SIG-M5 treated with dmso at 0.1 percent for 504 hours (cell line): ENCODE results near the gene WDR73.
A peak's percentile ranks its signal among the peaks of the same experiment; 100 is the strongest.
"Not testable (repeated sequence)": the region's sequence is repeated elsewhere in the genome, so short reads cannot be mapped to it uniquely, and the experiment has no call there.

Experiments used
- DNase-seq: peaks from one replicate; lab custom pipeline; 2025; ENCODE audit not compliant: unreplicated experiment; lab: John Stamatoyannopoulos, UW

WDR73 gene

GRCh38 chr15:84658080-84658787 is 4.2 kb upstream of the WDR73 start, which contains the start of gene NMB:
TSS of gene NMB (minus strand) at chr15:84658199. CDS start at chr15:84658152, 47 bp downstream.
- peak; percentile 72 for DNase-seq

- DNase-seq: no peak
Observed at GRCh38 chr15:84657748-84658079, 3.6 kb upstream of the WDR73 start.

- DNase-seq: no peak
Observed at GRCh38 chr15:84656972-84657371, 2.9 kb upstream of the WDR73 start.

GRCh38 chr15:84654689-84655453 is 788 bp upstream of the WDR73 start:
- DNase-seq: peak; percentile 88

GRCh38 chr15:84653584-84653909 is 536 bp downstream of the WDR73 start:
- DNase-seq: peak; percentile 59

GRCh38 chr15:84649706-84650105 is 4.4 kb downstream of the WDR73 start:
- DNase-seq: no peak

- DNase-seq: no peak
Observed at GRCh38 chr15:84648539-84648938, 5.5 kb downstream of the WDR73 start.

GRCh38 chr15:84647726-84648125 is 6.4 kb downstream of the WDR73 start:
- DNase-seq: no peak

- DNase-seq: no peak
Observed at GRCh38 chr15:84645997-84646396, 8.1 kb downstream of the WDR73 start.

- no peak for DNase-seq
Observed at GRCh38 chr15:84645496-84645895, 8.6 kb downstream of the WDR73 start.

GRCh38 chr15:84643838-84644237 is 10.2 kb downstream of the WDR73 start:
- DNase-seq: no peak

- not testable (repeated sequence) for DNase-seq
Observed at GRCh38 chr15:84642640-84643039, 11.4 kb downstream of the WDR73 start.

- not testable (repeated sequence) for DNase-seq
Observed at GRCh38 chr15:84641871-84642270, 12.2 kb downstream of the WDR73 start.

GRCh38 chr15:84638103-84638502 is 16.0 kb downstream of the WDR73 start:
- DNase-seq: peak; percentile 42

GRCh38 chr15:84634228-84634837 is 19.8 kb downstream of the WDR73 start:
- no peak for DNase-seq

- DNase-seq: peak; percentile 60
Observed at GRCh38 chr15:84633311-84634227, 20.5 kb downstream of the WDR73 start.

- DNase-seq: no peak
Observed at GRCh38 chr15:84631706-84632272, 22.3 kb downstream of the WDR73 start.

GRCh38 chr15:84629033-84629432 is 25.1 kb downstream of the WDR73 start:
- no peak for DNase-seq

GRCh38 chr15:84625123-84625522 is 29.0 kb downstream of the WDR73 start:
- no peak for DNase-seq

- no peak for DNase-seq
Observed at GRCh38 chr15:84624359-84624758, 29.7 kb downstream of the WDR73 start.
